HG03064 (cell line): ENCODE measurements around the gene CTNNA1.

Experiments
- ATAC-seq: cut with Tn5 transposase; IDR thresholded peaks from one replicate; pipeline ENCODE4 v1.9.1; 2021; ENCODE audit warnings: low read depth; ENCODE audit not compliant: unreplicated experiment

Gene CTNNA1

GRCh38 chr5:138979684-138980280 lies 226.6 kb downstream of the CTNNA1 start:
- ATAC-seq = no peak

GRCh38 chr5:138980441-138980840 lies 227.2 kb downstream of the CTNNA1 start:
- no peak for ATAC-seq

GRCh38 chr5:138981131-138981530 lies 227.9 kb downstream of the CTNNA1 start:
- ATAC-seq = no peak

DNA sequence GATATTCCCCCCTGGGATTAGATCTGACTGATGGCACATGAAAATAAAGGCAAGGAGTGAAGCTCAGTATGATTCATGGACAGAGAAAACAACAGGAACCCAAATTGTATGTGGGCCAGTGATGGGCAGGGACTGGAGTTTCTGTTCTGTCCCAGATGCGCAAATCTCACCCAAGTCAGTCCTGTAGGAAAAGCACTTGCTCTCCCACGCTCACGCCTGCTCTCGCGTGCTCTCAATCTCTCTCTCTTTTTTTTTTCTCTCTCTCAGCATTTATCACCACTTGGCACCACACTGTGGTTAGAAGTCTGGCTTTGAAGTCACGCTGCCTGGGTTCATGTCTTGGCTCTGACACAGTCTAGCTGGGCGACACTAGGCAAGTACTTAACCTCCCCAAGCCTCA lies 228.4 kb downstream of the CTNNA1 start:
- no peak for ATAC-seq

DNA sequence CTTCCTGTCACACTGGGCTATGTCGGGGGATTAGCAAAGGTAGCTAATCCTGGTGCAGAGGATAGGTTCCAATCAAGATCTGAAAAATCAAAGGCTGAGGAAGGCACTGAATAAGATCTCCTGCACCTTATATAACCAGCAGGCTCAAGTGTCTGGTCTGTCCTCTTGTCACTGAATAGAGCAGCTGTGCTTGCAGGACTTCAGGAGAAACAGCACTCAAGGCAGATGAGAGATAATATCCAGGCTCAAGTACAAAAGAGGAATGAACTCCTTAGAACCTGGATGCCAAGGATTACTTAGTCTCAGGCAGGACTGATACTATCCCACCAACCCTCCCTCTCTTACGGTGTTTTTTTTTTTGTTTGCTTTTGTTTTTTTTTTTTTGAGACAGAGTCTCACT lies 230.8 kb downstream of the CTNNA1 start:
- ATAC-seq = no peak
